ENCODE measurements around the gene MCTP1.

DNA sequence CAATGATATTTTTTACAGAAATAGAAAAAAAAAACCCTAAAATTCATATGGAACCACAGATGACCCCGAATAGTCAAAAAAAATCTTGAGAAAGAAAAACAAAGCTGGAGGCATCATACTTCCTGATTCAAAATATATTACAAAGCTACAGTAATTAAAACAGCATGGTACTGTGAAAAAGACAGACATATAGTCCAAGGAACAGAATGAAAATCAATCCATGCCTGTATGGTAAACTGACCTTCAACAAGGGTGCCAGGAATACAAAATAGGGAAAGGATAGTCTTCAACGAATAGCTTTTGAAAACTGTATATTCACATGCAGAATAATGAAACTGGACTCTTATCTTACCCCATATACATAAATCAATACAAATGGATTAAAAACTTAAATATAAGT lies 307.5 kb downstream of the MCTP1 start:
- TF ChIP-seq, protein P1, sequence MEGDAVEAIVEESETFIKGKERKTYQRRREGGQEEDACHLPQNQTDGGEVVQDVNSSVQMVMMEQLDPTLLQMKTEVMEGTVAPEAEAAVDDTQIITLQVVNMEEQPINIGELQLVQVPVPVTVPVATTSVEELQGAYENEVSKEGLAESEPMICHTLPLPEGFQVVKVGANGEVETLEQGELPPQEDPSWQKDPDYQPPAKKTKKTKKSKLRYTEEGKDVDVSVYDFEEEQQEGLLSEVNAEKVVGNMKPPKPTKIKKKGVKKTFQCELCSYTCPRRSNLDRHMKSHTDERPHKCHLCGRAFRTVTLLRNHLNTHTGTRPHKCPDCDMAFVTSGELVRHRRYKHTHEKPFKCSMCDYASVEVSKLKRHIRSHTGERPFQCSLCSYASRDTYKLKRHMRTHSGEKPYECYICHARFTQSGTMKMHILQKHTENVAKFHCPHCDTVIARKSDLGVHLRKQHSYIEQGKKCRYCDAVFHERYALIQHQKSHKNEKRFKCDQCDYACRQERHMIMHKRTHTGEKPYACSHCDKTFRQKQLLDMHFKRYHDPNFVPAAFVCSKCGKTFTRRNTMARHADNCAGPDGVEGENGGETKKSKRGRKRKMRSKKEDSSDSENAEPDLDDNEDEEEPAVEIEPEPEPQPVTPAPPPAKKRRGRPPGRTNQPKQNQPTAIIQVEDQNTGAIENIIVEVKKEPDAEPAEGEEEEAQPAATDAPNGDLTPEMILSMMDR (conservative IDR thresholded peaks at IDR 0.05; ENCODE audit: low read depth, low read length), result no peak
- TF ChIP-seq EZH2 (IDR thresholded peaks at IDR 0.05; ENCODE audit: low read length, unreplicated experiment), result no peak
